ENCODE results near the gene ATP10A.

The ATP10A gene

GRCh38 chr15:25700916-25701315 lies 162.2 kb downstream of the ATP10A start:
- no peak for FAIRE-seq

DNA sequence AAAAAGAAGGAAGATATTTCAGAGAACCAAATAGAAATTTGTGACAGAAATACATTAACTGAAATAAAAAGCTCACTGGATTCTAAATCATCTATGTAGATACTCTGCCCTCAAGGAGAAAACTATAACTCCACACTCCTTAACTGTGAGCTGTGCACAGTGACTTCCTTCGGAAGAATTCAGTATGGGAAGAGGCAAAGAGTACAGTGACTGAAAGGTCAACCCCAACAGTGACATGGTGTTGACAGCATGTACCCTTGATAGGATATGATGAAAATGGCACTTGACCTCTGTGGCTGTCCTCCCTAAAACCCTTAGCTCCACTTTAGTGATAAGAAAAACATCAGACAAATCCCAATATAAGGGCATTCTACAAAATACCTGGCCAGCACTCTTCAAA lies 165.5 kb downstream of the ATP10A start:
- FAIRE-seq, result no peak

- no peak for FAIRE-seq
Measured at GRCh38 chr15:25695875-25696760, 167.0 kb downstream of the ATP10A start.

DNA sequence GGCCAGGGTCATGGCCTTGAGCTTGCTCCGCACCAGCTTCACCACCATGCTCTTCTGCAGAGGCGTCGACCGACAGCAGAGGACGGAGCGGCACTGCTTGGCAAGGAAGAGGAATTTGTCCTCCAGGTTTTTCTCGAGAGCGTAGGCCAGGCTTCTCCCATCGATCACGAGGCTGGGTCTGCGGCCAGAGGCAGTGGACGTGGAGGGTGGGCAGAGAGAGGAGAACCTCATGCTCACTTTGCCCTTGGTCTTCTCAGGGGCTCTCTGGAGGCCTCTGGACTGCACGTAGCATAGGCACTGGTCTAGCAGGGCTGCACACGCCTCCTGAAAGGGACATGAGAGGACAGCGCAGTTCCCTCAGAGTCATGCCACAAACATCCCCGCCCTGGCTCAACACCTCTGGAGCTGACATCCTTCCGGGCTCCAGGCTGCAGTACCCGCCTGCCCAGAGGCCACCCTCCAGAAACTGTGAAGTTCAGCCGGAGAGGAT lies 168.3 kb downstream of the ATP10A start:
- FAIRE-seq, result no peak

DNA sequence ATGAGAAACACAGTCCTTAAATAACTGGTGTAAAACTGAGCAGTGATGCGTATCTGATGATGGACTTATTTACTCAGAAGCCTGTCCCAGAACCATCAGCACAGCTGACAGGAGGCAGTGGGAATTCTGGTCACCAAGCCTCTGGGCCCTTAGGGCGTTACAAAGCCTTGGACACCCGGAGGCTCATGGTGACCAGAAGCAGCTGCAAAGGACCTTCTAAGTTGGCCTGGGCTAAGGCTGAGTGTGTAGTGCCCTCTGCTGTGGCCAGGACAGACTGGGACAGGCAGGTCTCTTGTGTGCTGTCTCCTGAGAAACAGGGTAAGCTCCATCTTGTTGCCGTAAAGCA lies 168.9 kb downstream of the ATP10A start:
- no peak for FAIRE-seq

DNA sequence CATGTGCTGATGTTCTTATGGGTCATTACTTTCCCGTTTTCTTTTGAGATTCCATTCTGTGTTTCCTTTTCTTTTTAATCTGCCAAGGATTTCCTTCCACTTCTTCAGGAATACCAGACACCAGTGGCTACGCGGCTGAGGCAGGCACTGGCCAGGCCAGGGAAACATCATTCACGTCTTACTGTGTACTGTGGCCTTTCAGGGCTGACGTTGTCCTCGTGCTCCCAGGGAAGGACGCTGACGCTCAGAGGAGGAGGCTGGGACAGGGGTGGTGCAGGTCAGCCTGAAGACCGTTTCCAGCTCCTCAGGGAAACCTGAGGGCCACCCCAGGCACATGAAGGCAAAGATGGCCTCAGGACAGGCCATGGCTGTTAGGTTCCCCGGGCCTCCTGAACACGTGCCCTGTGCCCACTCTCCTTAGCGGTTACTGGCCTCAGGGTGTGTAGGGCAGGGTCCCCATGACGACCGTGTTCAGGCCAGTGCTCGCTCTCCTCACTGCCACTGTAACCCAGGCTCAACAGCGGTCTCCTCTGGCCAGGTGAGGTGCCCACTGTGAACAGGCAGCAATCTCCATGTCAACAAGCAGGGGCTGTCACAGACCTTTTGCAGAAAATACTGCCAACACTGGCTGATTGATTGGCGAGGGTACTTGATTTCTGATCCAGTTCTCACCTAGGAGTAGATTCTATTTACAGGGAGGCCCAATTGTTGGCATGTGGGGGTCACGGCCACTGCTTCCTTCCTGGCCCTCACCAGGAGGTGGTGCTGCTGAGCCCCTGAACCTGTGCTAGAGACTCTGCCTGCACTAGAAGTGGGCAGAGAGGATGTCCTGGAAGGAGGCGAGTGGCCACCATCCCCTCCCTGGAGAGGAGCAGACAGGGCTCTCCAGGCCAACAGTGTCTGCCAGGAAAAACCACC lies 169.5 kb downstream of the ATP10A start:
- FAIRE-seq, result no peak

DNA sequence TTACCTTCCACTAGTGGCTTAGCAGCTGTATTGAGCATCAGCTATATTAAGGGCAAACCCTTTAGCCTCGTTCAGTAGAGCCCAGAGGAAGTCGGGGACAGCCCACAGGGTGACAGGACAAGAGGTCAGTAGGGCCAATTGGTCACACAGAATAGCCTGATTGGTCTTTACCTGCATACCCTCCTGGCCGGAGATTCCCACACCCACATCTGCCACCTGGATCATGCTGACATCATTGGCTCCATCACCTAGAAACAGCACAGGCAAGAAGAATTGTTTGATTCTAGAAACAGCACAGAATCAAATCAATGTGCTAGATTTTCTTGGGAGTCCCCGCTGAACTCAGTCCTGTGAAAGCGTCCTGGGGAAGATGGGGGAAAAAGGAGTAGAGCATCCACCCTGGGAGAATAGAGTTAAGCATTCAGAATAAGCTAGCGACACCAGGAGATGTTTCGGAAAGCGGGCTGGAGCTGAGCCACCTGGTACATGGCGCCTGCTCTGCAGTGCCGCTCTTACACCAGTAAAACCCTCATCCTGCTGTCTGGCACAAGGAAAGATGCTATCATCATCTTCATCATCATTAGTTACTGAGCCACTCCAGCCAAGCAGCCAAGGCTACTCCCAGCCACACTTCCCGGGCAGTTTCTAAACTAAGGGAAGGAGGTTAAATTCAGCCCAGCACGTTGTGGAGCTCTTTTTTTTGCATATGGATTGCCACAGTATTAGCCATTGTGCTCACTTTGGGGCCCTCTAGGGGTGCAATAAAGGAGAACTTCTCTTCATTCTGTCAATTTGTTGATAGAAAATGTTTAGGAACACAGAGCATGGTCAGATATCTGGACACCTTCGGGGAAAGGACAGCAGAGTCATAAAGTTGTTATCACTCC lies 171.3 kb downstream of the ATP10A start:
- FAIRE-seq, result no peak

DNA sequence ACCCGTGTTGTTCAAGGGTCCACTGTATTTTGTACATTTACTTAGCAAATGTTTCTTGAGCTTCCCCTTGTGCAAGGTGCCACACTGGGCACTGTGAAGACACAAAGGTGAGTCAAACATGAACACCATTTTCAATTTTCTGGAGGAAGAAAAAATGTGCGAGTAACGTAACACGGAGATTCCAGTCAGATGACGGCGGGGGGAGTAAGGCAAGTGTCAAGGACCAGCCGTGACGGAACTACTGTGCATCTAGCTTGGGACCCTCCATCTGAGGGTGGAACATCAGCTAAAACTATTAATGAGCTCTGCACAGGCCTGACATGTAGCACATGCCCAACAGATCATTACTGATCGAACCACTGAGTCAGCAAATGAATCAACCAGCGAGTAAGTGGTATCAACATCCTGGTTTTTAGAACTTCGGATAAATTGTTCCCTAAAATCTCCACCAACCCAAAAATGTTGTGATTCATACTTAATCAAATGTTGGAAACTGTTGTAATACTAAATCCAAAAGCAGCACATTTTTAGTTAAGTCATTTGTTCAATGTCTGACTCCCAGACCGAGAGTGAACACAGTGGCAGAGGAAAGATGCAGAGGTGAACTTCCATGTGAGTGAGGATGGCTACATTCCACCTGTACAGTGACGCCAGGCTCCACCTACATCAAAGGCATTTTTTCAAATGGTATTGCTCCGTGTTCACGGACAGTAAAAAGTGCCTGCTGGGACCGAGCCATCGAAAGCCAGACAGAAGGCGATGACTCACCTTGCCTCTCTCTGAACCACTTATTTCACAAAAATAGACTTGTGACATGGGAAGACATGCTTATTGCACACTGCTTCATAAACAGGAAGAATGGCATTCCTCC lies 172.2 kb downstream of the ATP10A start:
- FAIRE-seq, result no peak

DNA sequence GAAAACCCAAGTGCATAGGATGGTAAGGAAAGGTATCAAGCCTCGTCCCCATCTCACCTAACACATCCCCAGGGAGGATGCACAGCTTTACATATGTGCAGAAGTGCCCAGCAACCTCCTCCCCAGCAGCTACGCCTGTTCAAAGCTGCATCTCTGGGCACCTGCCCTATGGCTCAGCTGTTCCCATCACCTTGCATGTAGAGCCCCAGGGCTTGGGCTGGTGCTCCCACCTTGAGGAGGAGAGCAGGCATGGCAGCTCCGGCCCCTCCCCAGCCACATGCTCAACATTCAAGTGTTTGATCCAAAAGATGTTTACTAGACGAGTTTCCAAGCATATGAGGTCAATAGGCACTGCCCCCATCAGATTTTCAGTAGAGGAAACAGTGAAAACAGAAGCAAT lies 173.5 kb downstream of the ATP10A start:
- FAIRE-seq, result no peak

DNA sequence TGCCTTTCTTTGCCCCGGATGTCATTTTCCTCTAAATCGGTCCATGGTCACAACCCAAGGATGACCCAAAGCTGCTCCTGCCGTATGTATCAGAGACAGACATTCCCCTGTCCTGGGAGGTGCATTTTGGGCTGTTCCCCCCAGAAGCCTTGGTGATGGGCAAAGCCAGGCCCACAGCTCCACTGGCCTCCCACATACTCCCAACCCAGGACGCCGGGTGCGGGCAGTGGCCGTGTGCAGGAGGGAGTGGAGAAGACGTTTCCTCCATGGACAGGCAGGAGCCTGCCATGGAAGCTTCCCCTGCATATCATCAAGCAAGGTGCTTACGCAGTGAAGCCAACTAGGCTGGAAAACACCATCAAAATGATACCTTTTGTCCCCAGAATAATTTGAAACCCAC lies 175.0 kb downstream of the ATP10A start:
- FAIRE-seq, result no peak

- FAIRE-seq, result no peak
Measured at GRCh38 chr15:25687689-25688088, 175.4 kb downstream of the ATP10A start.

DNA sequence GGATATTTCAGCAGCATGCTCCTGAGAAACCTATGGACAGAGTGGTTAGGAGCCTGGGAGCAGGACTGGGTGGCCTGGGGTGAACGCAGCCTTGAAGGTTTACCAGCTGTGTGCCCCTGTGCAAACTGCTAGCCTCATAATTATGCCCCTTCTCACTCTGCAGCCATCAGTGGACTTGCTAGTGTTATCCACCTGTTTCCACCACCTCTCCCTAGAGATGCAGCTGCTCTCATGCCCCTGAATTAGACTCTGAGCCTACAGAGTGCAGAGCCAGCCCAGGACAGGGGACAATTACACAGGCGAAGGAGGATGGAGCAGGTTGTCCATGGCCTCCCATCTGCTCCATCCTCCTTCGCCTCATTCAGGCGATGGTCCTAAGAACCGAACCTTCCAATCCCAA lies 175.9 kb downstream of the ATP10A start:
- FAIRE-seq, result no peak

- FAIRE-seq, result no peak
Measured at GRCh38 chr15:25686780-25687179, 176.3 kb downstream of the ATP10A start.

- FAIRE-seq, result no peak
Measured at GRCh38 chr15:25684521-25685431, 178.4 kb downstream of the ATP10A start.

GRCh38 chr15:25683911-25684310 lies 179.2 kb downstream of the ATP10A start:
- no peak for FAIRE-seq

GRCh38 chr15:25683415-25683814 lies 179.7 kb downstream of the ATP10A start:
- FAIRE-seq, result no peak

DNA sequence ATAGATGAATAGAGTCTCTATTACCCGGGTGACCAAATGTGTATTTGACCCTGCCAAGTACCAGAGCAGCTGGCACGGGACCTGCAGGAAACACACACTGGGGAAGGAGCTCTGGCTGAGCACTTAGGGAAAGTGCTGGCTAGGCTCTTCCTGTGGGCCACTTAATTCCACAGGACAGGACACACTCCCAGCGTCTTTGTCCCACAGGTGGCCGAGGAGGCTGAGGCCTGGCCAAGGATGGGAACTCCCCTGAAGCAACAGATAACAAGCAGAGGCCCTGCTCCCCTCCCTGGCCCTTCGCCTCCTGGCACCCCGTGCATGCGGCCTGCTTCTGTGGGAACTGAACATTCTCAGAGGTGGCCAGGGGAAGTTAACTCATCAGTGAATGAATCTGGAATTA lies 180.8 kb downstream of the ATP10A start:
- no peak for FAIRE-seq

GRCh38 chr15:25680686-25681025 lies 182.5 kb downstream of the ATP10A start:
- FAIRE-seq, result no peak

- no peak for FAIRE-seq
Measured at GRCh38 chr15:25679964-25680685, 183.0 kb downstream of the ATP10A start.

DNA sequence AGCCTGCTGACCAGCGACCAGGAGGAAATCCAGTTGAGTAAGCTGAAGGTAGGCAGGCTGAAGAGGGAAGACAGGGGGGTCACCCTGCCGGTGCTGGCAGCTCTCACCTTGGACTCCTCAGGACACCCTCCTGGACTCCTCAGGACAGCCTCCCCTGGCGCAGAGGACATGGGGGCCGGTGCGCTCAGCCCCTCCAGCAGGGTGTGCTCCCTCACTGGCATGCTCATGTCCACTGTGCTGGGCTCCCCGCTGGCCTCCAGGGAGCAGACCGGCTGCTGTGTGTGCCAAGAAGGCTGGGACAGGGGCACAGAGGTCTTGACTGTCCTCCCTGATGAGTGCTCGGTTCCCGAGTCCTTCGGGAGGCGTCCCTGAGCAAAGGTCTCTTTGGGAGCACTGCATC lies 183.6 kb downstream of the ATP10A start:
- no peak for FAIRE-seq

Measured in colon (tissue), 2 donors.